ENCODE measurements around the gene NME1. TPM values are rescaled to one million over a fixed set of nuclear protein-coding genes. Genes with fewer than 3 reads are reported as not detected.
A peak's percentile ranks its signal among the peaks of the same experiment; 100 is the strongest.

NME1 gene
- total and polyA plus RNA-seq, 2 experiments from 2014 or later: 133 to 250 TPM

GRCh38 chr17:51124640-51125503, 28.5 kb upstream of the NME1 start:
- no peak overlapping the region for H3K4me2 ChIP-seq (ENCODE audit: unreplicated experiment)
- H3K9me3 ChIP-seq (ENCODE audit: low read depth): no peaks in the 10 kb centered on the region
- peaks cover 12% of the 10 kb centered on the region; the same call in 1 of the 2 replicates for H3K4me1 ChIP-seq (ENCODE audit: insufficient read depth)
- 75 to 80% methylated on average over 5 of the region's 5 CpGs for WGBS, 2 experiments (ENCODE audit: low coverage in 1 of 2, low lambda C conversion rate in 2 of 2, missing lambda C conversion rate in 2 of 2)
- DNase-seq: no peak
- TF ChIP-seq EZH2 (IDR thresholded peaks at IDR 0.05; ENCODE audit: insufficient read depth, poor library complexity, severe bottlenecking) (no peak), EZH2phosphoT487 (IDR thresholded peaks at IDR 0.05; ENCODE audit: insufficient read depth, low read depth) (no peak)
- no peak overlapping the region for H2AFZ ChIP-seq
- H3K27me3 ChIP-seq (replicated peaks; ENCODE audit: insufficient read depth): no peaks in the 10 kb centered on the region
- H3K36me3 ChIP-seq (ENCODE audit: low read depth): no peaks in the 10 kb centered on the region
- H4K20me1 ChIP-seq (ENCODE audit: insufficient read depth): no peaks in the 10 kb centered on the region
- no peak overlapping the region for H3K27ac ChIP-seq
- peaks cover 7% of the 10 kb centered on the region for H3K79me2 ChIP-seq (ENCODE audit: insufficient read depth)
- H3K9ac ChIP-seq: no peak overlapping the region
- in situ Hi-C loops (cut with MboI): no loop called here
- no peak overlapping the region for H3K4me3 ChIP-seq
- H3F3A ChIP-seq (ENCODE audit: insufficient read depth): peaks cover 17% of the 10 kb centered on the region
- H3K9me2 ChIP-seq (ENCODE audit: insufficient read depth): no peaks in the 10 kb centered on the region

- Histone ChIP-seq H3K36me3 (ENCODE audit: low read depth) (no peaks in the 10 kb centered on the region), H3K9me2 (ENCODE audit: insufficient read depth) (no peaks in the 10 kb centered on the region), H3K4me3 (no peak overlapping the region), H3K27me3 (replicated peaks; ENCODE audit: insufficient read depth) (no peaks in the 10 kb centered on the region), H3F3A (ENCODE audit: insufficient read depth) (0 out of 2 replicates have a peak, but pooled peaks cover 3% of the 10 kb centered on the region), H3K79me2 (ENCODE audit: insufficient read depth) (no peaks in the 10 kb centered on the region), H3K4me1 (ENCODE audit: insufficient read depth) (peaks cover 5% of the 10 kb centered on the region), H3K4me2 (ENCODE audit: unreplicated experiment) (no peak overlapping the region), H2AFZ (no peak overlapping the region), H4K20me1 (ENCODE audit: insufficient read depth) (no peaks in the 10 kb centered on the region), H3K27ac (no peak overlapping the region), H3K9ac (no peak overlapping the region), H3K9me3 (ENCODE audit: low read depth) (no peaks in the 10 kb centered on the region)
- 37 to 42% methylated on average over 3 of the region's 3 CpGs for WGBS, 2 experiments (ENCODE audit: low coverage in 1 of 2, low lambda C conversion rate in 2 of 2, missing lambda C conversion rate in 2 of 2)
- in situ Hi-C loops (cut with MboI): no loop called here
- peak; percentile 39 for DNase-seq
- no peak for TF ChIP-seq EZH2phosphoT487 (IDR thresholded peaks at IDR 0.05; ENCODE audit: insufficient read depth, low read depth)
- no peak for TF ChIP-seq EZH2 (IDR thresholded peaks at IDR 0.05; ENCODE audit: insufficient read depth, poor library complexity, severe bottlenecking)
Measured at GRCh38 chr17:51128076-51128475, 25.3 kb upstream of the NME1 start.

- peak overlapping the region; percentile 38 for H3K27ac ChIP-seq
- H4K20me1 ChIP-seq (ENCODE audit: insufficient read depth): no peaks in the 10 kb centered on the region
- no peak overlapping the region for H3K4me3 ChIP-seq
- H3K4me1 ChIP-seq (ENCODE audit: insufficient read depth): peaks cover 11% of the 10 kb centered on the region
- H3K4me2 ChIP-seq (ENCODE audit: unreplicated experiment): peak overlapping the region; percentile 11
- H3K27me3 ChIP-seq (replicated peaks; ENCODE audit: insufficient read depth): no peaks in the 10 kb centered on the region
- in situ Hi-C loops (cut with MboI): no loop called here
- TF ChIP-seq EZH2 (IDR thresholded peaks at IDR 0.05; ENCODE audit: insufficient read depth, poor library complexity, severe bottlenecking) (no peak), EZH2phosphoT487 (IDR thresholded peaks at IDR 0.05; ENCODE audit: insufficient read depth, low read depth) (no peak)
- H2AFZ ChIP-seq: peak overlapping the region; percentile 66
- H3K9me3 ChIP-seq (ENCODE audit: low read depth): no peaks in the 10 kb centered on the region
- H3K36me3 ChIP-seq (ENCODE audit: low read depth): no peaks in the 10 kb centered on the region
- no peak overlapping the region for H3K9ac ChIP-seq
- 0 out of 2 replicates have a peak, but pooled peaks cover 7% of the 10 kb centered on the region for H3F3A ChIP-seq (ENCODE audit: insufficient read depth)
- no peaks in the 10 kb centered on the region for H3K9me2 ChIP-seq (ENCODE audit: insufficient read depth)
- H3K79me2 ChIP-seq (ENCODE audit: insufficient read depth): no peaks in the 10 kb centered on the region
- DNase-seq: peak; percentile 61
Measured at GRCh38 chr17:51132964-51133319, 20.4 kb upstream of the NME1 start.

- Histone ChIP-seq H4K20me1 (ENCODE audit: insufficient read depth) (no peaks in the 10 kb centered on the region), H3K4me1 (ENCODE audit: insufficient read depth) (peaks cover 11% of the 10 kb centered on the region), H2AFZ (peak overlapping the region; percentile 66), H3K4me2 (ENCODE audit: unreplicated experiment) (peak overlapping the region; percentile 11), H3K79me2 (ENCODE audit: insufficient read depth) (no peaks in the 10 kb centered on the region), H3K9ac (no peak overlapping the region), H3F3A (ENCODE audit: insufficient read depth) (0 out of 2 replicates have a peak, but pooled peaks cover 7% of the 10 kb centered on the region), H3K27ac (peak overlapping the region; percentile 38), H3K36me3 (ENCODE audit: low read depth) (no peaks in the 10 kb centered on the region), H3K27me3 (replicated peaks; ENCODE audit: insufficient read depth) (no peaks in the 10 kb centered on the region), H3K4me3 (no peak overlapping the region), H3K9me3 (ENCODE audit: low read depth) (no peaks in the 10 kb centered on the region), H3K9me2 (ENCODE audit: insufficient read depth) (no peaks in the 10 kb centered on the region)
- TF ChIP-seq EZH2 (IDR thresholded peaks at IDR 0.05; ENCODE audit: insufficient read depth, poor library complexity, severe bottlenecking) (no peak), EZH2phosphoT487 (IDR thresholded peaks at IDR 0.05; ENCODE audit: insufficient read depth, low read depth) (no peak)
- no peak for DNase-seq
- 14 to 19% methylated on average over 2 of the region's 2 CpGs for WGBS, 2 experiments (ENCODE audit: low coverage in 1 of 2, low lambda C conversion rate in 2 of 2, missing lambda C conversion rate in 2 of 2)
- in situ Hi-C loops (cut with MboI): no loop called here
Measured at GRCh38 chr17:51133365-51133764, 20.0 kb upstream of the NME1 start.

Data from GM23248 (cell line).